Sigmoid colon (tissue), 4 donors: Measurements from ENCODE around the gene TGFB1I1.

ENCODE experiments used
- EP300 ChIP-seq, 4 donors: sonication (generic); formaldehyde crosslinking; IDR thresholded peaks; one replicate each; pipeline ENCODE4 v1.6.1; 2017; ENCODE audit warnings: antibody characterized with exemption in 4 of 4
- POLR2A ChIP-seq, 2 donors: fragments of 450-650 bp; IDR thresholded peaks; one replicate each; pipeline ENCODE4 v1.6.1; 2016; ENCODE audit warnings: antibody characterized with exemption in 2 of 2, mild to moderate bottlenecking in 2 of 2, moderate library complexity in 2 of 2
- TF ChIP-seq, protein P1 (sequence below), 4 experiments: fragments of 450-650 bp in 3 of 4; fragments of 200-600 bp in 1 of 4; IDR thresholded peaks; one replicate each; pipeline ENCODE4 v1.5.1; 2016 to 2019; ENCODE audit warnings: antibody characterized with exemption in 4 of 4, mild to moderate bottlenecking in 3 of 4, moderate library complexity in 2 of 4

DNA sequence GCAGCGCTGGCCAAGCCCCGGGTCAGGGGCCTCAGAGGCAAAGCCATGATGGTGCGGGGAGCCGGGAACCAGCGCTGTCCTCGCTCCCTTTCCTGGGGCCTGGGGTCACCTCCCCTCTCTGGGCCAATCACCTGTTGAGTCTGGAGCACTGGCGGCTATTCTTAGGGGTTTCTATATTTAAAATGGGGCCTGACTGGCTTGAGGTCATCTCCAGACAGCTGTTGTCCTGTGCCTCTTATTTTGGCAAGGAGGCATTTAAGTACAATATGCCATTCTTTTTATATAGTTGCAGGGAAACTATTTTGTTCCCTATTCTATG is 43.7 kb upstream of the TGFB1I1 start, which contains the start of gene COX6A2:
- TF ChIP-seq EP300 (IDR thresholded peaks at IDR 0.05) (no peak), POLR2A (IDR thresholded peaks at IDR 0.05) (no peak)
- TF ChIP-seq, protein P1, sequence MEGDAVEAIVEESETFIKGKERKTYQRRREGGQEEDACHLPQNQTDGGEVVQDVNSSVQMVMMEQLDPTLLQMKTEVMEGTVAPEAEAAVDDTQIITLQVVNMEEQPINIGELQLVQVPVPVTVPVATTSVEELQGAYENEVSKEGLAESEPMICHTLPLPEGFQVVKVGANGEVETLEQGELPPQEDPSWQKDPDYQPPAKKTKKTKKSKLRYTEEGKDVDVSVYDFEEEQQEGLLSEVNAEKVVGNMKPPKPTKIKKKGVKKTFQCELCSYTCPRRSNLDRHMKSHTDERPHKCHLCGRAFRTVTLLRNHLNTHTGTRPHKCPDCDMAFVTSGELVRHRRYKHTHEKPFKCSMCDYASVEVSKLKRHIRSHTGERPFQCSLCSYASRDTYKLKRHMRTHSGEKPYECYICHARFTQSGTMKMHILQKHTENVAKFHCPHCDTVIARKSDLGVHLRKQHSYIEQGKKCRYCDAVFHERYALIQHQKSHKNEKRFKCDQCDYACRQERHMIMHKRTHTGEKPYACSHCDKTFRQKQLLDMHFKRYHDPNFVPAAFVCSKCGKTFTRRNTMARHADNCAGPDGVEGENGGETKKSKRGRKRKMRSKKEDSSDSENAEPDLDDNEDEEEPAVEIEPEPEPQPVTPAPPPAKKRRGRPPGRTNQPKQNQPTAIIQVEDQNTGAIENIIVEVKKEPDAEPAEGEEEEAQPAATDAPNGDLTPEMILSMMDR (IDR thresholded peaks at IDR 0.05) = no peak
